Astrocyte (in vitro differentiated cells and primary cell): ENCODE measurements around the gene TMEM198. TPM values are rescaled to one million over a fixed set of nuclear protein-coding genes. Genes with fewer than 3 reads are reported as not detected.
A peak's percentile ranks its signal among the peaks of the same experiment; 100 is the strongest.

Experiments
- DNase-seq: peaks from one replicate; pipeline ENCODE4 v3.0.0-alpha.2; 2010; ENCODE audit warnings: low read depth
- FAIRE-seq: peaks from 2 replicates; lab custom pipeline; 2011; peaks lifted over from hg19 to GRCh38; lab: Jason Lieb, UNC
- H2AFZ ChIP-seq: 2 replicates; pipeline ENCODE4 v1.6.0; 2012; ENCODE audit warnings: low read depth, low read length, inconsistent platforms
- H3K27ac ChIP-seq: 2 replicates; pipeline ENCODE4 v1.5.1; 2011; ENCODE audit warnings: low read depth, low read length, inconsistent platforms
- H3K27me3 ChIP-seq: 2 replicates; pipeline ENCODE4 v1.6.0; 2011; ENCODE audit warnings: low read length, inconsistent platforms; ENCODE audit not compliant: insufficient read depth
- H3K36me3 ChIP-seq: 2 replicates; pipeline ENCODE4 v1.5.1; 2011; ENCODE audit warnings: low read length, inconsistent platforms; ENCODE audit not compliant: insufficient read depth
- H3K4me1 ChIP-seq: 2 replicates; pipeline ENCODE4 v1.5.1; 2011; ENCODE audit warnings: low read length, inconsistent platforms; ENCODE audit not compliant: insufficient read depth
- H3K4me2 ChIP-seq: 2 replicates; pipeline ENCODE4 v1.6.0; 2012; ENCODE audit warnings: low read length, inconsistent platforms
- H3K4me3 ChIP-seq: 2 replicates; pipeline ENCODE4 v1.5.1; 2011; ENCODE audit warnings: low read depth, mild to moderate bottlenecking, low read length, inconsistent platforms; ENCODE audit not compliant: insufficient read depth
- H3K79me2 ChIP-seq: 2 replicates; pipeline ENCODE4 v1.6.0; 2012; ENCODE audit warnings: mild to moderate bottlenecking, low read length, inconsistent platforms; ENCODE audit not compliant: insufficient read depth
- H3K9ac ChIP-seq: 2 replicates; pipeline ENCODE4 v1.6.0; 2012; ENCODE audit warnings: mild to moderate bottlenecking, low read length, inconsistent platforms
- H3K9me3 ChIP-seq: 2 replicates; pipeline ENCODE4 v1.5.1; 2012; ENCODE audit warnings: low read depth, mild to moderate bottlenecking, low read length, inconsistent platforms; ENCODE audit not compliant: insufficient read depth
- H4K20me1 ChIP-seq: 2 replicates; pipeline ENCODE4 v1.6.0; 2012; ENCODE audit warnings: low read length, inconsistent platforms; ENCODE audit not compliant: insufficient read depth
- H3K27ac Mint-ChIP-seq: one replicate; pipeline ENCODE4 v1.8.0; 2021; ENCODE audit warnings: mild to moderate bottlenecking, mixed read lengths; ENCODE audit not compliant: unreplicated experiment
- H3K27me3 Mint-ChIP-seq: one replicate; pipeline ENCODE4 v1.8.0; 2021; ENCODE audit warnings: low read depth, mixed read lengths; ENCODE audit not compliant: unreplicated experiment
- H3K36me3 Mint-ChIP-seq: one replicate; pipeline ENCODE4 v1.8.0; 2021; ENCODE audit warnings: low read depth, mixed read lengths; ENCODE audit not compliant: unreplicated experiment
- H3K4me1 Mint-ChIP-seq: one replicate; pipeline ENCODE4 v1.8.0; 2021; ENCODE audit warnings: low read depth, mixed read lengths; ENCODE audit not compliant: unreplicated experiment
- H3K4me3 Mint-ChIP-seq: one replicate; pipeline ENCODE4 v1.8.0; 2021; ENCODE audit warnings: mild to moderate bottlenecking, moderate library complexity, mixed read lengths; ENCODE audit not compliant: unreplicated experiment
- H3K9me3 Mint-ChIP-seq: one replicate; pipeline ENCODE4 v1.8.0; 2021; ENCODE audit warnings: mild to moderate bottlenecking, mixed read lengths; ENCODE audit not compliant: unreplicated experiment
- CTCF ChIP-seq: IDR thresholded peaks from 2 replicates; pipeline ENCODE4 v1.5.1; 2011; ENCODE audit warnings: low read depth, mild to moderate bottlenecking, inconsistent platforms, low read length, moderate library complexity; ENCODE audit not compliant: insufficient read depth
- EZH2 ChIP-seq: IDR thresholded peaks from 2 replicates; pipeline ENCODE4 v1.6.1; 2012; ENCODE audit warnings: mild to moderate bottlenecking, low read length, inconsistent platforms; ENCODE audit not compliant: insufficient read depth
- total RNA-seq: library from RNA; stranded (reverse); gene quantifications from 2 replicates; pipeline ENCODE4 v1.2.1, GENCODE V29; 2021

Gene TMEM198
- total RNA-seq, 1 donor from 2014 or later: 3.8 TPM

DNA sequence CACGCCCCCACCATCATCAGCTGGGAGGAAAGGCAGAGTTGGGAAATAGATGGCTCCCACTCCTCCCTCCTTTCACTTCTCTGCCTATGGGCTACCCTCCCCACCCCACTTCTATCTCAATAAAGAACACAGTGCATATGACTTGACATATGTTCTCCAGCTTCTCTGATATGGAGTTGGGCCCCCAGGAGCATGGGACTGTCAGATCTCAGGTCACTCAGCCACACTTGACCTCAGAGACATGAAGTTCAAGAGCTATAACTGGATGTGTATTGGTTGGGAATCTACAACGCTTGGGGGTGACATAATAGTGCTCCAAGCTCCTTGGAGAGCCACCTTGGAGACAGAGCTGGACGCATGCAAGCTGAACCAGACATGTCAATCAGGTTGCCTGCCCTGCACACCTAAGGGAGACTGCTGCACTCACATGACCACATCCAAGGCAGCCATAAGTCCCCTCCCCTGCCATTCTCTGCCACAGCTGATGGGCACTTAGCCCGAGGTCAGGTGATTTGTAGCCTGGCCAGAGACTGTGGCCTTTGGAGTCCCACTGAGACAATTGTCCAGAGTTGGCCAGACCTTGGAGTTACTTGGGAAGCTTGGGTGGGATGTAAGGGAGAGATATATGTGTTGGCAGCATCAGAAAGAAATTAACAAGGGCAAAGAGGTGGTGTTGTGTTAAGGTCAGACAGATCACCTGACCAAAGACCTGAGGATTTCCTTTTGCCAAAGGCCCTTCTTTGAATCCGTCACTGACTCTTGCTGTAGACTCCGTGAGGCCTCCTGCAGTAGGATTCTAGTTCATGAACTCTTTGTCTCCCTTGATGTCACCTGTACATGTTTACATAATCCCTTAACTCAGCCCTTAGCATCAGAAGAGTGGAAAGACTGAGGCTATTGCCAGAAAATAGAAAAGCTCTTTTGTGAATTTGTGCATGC lies 32.0 kb downstream of the TMEM198 start:
- TF ChIP-seq EZH2 (no peak), CTCF (no peak)
- Histone ChIP-seq H3K4me3 (no peak overlapping the region), H3K27ac (no peak overlapping the region), H2AFZ (no peak overlapping the region), H4K20me1 (no peaks in the 10 kb centered on the region), H3K79me2 (no peaks in the 10 kb centered on the region), H3K36me3 (no peaks in the 10 kb centered on the region), H3K4me2 (no peak overlapping the region), H3K9me3 (no peaks in the 10 kb centered on the region), H3K27me3 (peaks cover 11% of the 10 kb centered on the region), H3K4me1 (peaks cover 16% of the 10 kb centered on the region), H3K9ac (no peak overlapping the region)
- Mint-ChIP-seq H3K4me3 (peak overlapping the region; percentile 54), H3K27ac (no peak overlapping the region), H3K36me3 (no peaks in the 10 kb centered on the region), H3K27me3 (no peaks in the 10 kb centered on the region), H3K4me1 (peaks cover 17% of the 10 kb centered on the region), H3K9me3 (no peaks in the 10 kb centered on the region)
- FAIRE-seq (no peak), DNase-seq (no peak)

GRCh38 chr2:219576505-219577388 lies 32.9 kb downstream of the TMEM198 start:
- Mint-ChIP-seq H3K27me3 (no peaks in the 10 kb centered on the region), H3K4me1 (peaks cover 16% of the 10 kb centered on the region), H3K9me3 (no peaks in the 10 kb centered on the region), H3K4me3 (no peak overlapping the region), H3K36me3 (no peaks in the 10 kb centered on the region), H3K27ac (peak overlapping the region; percentile 34)
- Histone ChIP-seq H3K4me3 (no peak overlapping the region), H3K9me3 (no peaks in the 10 kb centered on the region), H4K20me1 (no peaks in the 10 kb centered on the region), H3K4me1 (peaks cover 12% of the 10 kb centered on the region), H2AFZ (peak overlapping the region; percentile 64), H3K79me2 (no peaks in the 10 kb centered on the region), H3K36me3 (no peaks in the 10 kb centered on the region), H3K27ac (no peak overlapping the region), H3K4me2 (peak overlapping the region; percentile 63), H3K27me3 (peaks cover 11% of the 10 kb centered on the region), H3K9ac (no peak overlapping the region)
- DNase-seq (peak; percentile 6), FAIRE-seq (no peak)
- TF ChIP-seq CTCF (no peak), EZH2 (no peak)
